Upper lobe of right lung (tissue), 1 donor: ENCODE results near the gene HAPLN1. TPM values are rescaled to one million over a fixed set of nuclear protein-coding genes. Genes with fewer than 3 reads are reported as not detected.

Source experiments
- ATAC-seq: fragments of 200-7000 bp; cut with Tn5 transposase; one replicate; pipeline ENCODE4 v1.9.1; 2020; ENCODE audit warnings: mild to moderate bottlenecking, moderate library complexity
- DNase-seq: peaks from one replicate; pipeline ENCODE4 v3.0.0-alpha.2; 2020
- H3K27ac ChIP-seq: fragments of 200-600 bp; one replicate; pipeline ENCODE4 v1.8.0; 2022
- H3K27me3 ChIP-seq: fragments of 200-600 bp; one replicate; pipeline ENCODE4 v1.8.0; 2022; ENCODE audit warnings: mild to moderate bottlenecking
- H3K36me3 ChIP-seq: fragments of 200-600 bp; one replicate; pipeline ENCODE4 v1.8.0; 2022
- H3K4me1 ChIP-seq: fragments of 200-600 bp; one replicate; pipeline ENCODE4 v1.8.0; 2022
- H3K4me3 ChIP-seq: fragments of 200-600 bp; one replicate; pipeline ENCODE4 v1.8.0; 2022; ENCODE audit warnings: mild to moderate bottlenecking
- H3K9me3 ChIP-seq: fragments of 200-600 bp; one replicate; pipeline ENCODE4 v1.8.0; 2022
- intact Hi-C: fragments of 100-400 bp; cut with DNase I; formaldehyde crosslinking; loops from one replicate; pipeline ENCODE4 v1.11.0; 2022
- total RNA-seq: library from RNA; stranded (reverse); fragmentation: NEBNext Ultra II Directional; extraction: Animal tissue kit (Norgen Biotek cat#: 25700); gene quantifications from one replicate; pipeline ENCODE4 v1.2.1, GENCODE V29; 2021
- TF ChIP-seq, protein P1 (sequence below): fragments of 200-600 bp; IDR thresholded peaks from one replicate; pipeline ENCODE4 v1.8.0; 2022; ENCODE audit warnings: antibody characterized with exemption
- donor health status: DM: no; HTN: yes; CAD: no; lungs with severe emphysema.

Gene HAPLN1
- total RNA-seq, 1 donor from 2014 or later = 0.12 TPM

DNA sequence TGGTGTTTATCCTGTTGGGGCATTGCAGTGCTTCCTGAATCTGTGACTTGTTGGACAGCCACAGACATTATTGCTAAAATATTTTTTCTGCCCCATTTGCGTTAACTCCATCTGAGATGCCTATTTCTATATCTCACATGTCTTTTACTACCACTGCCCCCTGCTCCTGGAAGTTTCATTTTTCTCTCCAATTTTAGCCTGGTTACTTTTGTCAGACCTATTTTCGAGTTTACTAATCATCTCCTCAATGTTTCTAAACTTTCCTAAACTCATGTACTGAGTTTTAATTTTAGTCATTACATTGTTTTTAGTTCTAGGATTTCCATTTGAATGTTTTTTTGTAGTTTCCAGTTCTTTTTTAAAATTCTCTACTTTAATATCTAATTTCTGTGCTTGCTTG lies 17.6 kb downstream of the HAPLN1 start:
- Histone ChIP-seq H3K4me3 (no peak overlapping the region), H3K27me3 (no peaks in the 10 kb centered on the region), H3K36me3 (no peaks in the 10 kb centered on the region), H3K27ac (no peak overlapping the region), H3K4me1 (no peaks in the 10 kb centered on the region), H3K9me3 (no peaks in the 10 kb centered on the region)
- no peak for DNase-seq
- ATAC-seq = no peak
- intact Hi-C loops = no loop called here
- TF ChIP-seq, protein P1, sequence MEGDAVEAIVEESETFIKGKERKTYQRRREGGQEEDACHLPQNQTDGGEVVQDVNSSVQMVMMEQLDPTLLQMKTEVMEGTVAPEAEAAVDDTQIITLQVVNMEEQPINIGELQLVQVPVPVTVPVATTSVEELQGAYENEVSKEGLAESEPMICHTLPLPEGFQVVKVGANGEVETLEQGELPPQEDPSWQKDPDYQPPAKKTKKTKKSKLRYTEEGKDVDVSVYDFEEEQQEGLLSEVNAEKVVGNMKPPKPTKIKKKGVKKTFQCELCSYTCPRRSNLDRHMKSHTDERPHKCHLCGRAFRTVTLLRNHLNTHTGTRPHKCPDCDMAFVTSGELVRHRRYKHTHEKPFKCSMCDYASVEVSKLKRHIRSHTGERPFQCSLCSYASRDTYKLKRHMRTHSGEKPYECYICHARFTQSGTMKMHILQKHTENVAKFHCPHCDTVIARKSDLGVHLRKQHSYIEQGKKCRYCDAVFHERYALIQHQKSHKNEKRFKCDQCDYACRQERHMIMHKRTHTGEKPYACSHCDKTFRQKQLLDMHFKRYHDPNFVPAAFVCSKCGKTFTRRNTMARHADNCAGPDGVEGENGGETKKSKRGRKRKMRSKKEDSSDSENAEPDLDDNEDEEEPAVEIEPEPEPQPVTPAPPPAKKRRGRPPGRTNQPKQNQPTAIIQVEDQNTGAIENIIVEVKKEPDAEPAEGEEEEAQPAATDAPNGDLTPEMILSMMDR = no peak

DNA sequence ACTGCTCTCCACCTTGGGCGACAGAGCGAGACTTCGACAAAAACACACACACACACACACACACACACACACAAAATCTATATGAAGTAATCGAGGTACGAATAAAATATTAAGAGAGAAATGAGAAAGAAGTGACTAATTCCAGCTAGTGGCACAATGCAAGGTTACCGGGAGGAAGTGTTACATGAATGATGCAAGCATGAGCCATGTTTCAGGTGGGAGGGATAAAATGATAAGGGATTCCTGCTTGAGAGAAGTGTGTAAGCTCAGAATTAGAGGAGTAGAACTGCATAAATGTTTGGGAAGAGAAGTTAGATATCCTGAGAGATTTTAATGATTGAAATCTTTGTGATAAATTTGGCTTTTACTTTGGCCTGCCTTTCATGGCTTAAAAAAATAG lies 18.8 kb downstream of the HAPLN1 start:
- Histone ChIP-seq H3K4me3 (no peak overlapping the region), H3K4me1 (no peaks in the 10 kb centered on the region), H3K9me3 (no peaks in the 10 kb centered on the region), H3K36me3 (no peaks in the 10 kb centered on the region), H3K27ac (no peak overlapping the region), H3K27me3 (no peaks in the 10 kb centered on the region)
- intact Hi-C loops = no loop called here
- ATAC-seq = no peak
- DNase-seq = no peak
- TF ChIP-seq, protein P1 = no peak

DNA sequence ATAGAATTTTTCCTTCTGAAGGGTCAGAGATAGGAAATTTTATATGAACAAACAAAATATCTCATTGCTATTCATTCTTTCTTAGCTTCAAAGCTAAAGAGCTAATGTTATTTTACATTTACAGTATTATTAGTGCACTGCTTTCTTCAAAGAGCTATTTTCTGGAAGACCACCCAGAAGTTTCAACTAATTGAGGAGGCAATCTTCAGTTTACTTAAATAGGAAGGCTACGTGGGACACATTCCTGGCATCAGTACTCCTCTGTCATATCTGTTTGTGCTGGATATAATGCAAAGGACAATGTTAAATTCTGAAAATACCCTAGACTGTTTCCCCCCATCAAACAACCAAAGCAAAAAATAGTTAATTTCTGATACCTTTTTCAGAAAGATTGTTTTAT lies 30.8 kb downstream of the HAPLN1 start:
- H3K9me3 ChIP-seq = no peaks in the 10 kb centered on the region
- H3K4me1 ChIP-seq = no peaks in the 10 kb centered on the region
- TF ChIP-seq, protein P1 = no peak
- ATAC-seq = no peak
- intact Hi-C loops = no loop called here
- H3K27ac ChIP-seq = no peak overlapping the region
- H3K27me3 ChIP-seq = no peaks in the 10 kb centered on the region
- no peak overlapping the region for H3K4me3 ChIP-seq
- no peak for DNase-seq
- no peaks in the 10 kb centered on the region for H3K36me3 ChIP-seq

DNA sequence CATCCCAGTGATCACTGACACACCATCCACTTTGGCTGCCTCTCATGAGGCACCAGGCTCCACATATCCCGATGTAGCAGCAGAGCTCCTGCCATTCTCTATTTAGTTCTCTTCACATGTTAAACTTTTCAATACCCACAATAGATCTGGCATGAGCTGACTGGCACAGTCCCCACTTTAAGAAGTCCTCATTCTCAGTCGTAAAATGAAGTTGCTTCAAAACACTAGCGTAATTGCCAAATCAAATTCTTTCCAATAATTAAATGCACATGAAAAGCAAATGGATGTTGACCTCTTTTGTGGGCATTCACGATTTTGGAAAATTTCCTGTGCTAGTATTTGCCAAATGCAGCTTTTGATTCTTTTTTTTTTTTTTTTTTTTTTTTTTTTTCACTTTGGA lies 32.4 kb downstream of the HAPLN1 start:
- no peaks in the 10 kb centered on the region for H3K27me3 ChIP-seq
- TF ChIP-seq, protein P1 = no peak
- no peaks in the 10 kb centered on the region for H3K4me1 ChIP-seq
- intact Hi-C loops = no loop called here
- DNase-seq (no peak), ATAC-seq (no peak)
- no peaks in the 10 kb centered on the region for H3K36me3 ChIP-seq
- H3K4me3 ChIP-seq = no peak overlapping the region
- H3K9me3 ChIP-seq = no peaks in the 10 kb centered on the region
- no peak overlapping the region for H3K27ac ChIP-seq

DNA sequence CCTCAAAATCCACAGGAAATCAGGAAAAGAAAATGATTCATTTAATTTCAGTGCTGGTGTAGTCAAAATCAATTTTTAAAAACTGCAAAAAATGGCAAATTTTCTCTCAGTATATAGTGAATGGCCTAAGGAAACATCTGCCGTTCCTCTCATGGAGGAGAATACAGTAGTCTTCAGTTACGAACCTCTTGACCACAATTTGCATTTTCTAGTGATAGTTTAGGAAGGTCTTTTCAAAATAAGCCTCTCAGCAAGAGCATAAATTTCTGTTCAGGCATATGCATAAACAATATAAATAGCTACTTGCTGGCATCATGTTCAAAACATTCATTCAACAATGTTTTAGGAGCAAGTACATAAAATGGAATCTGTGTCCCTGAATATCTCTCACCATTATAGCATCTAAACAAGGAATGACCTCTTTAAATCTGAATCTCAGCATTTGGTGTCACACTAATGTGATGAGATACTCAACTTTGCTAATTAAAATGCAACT lies 33.5 kb downstream of the HAPLN1 start:
- intact Hi-C loops = no loop called here
- no peak for DNase-seq
- no peak for ATAC-seq
- Histone ChIP-seq H3K4me1 (no peaks in the 10 kb centered on the region), H3K36me3 (no peaks in the 10 kb centered on the region), H3K27ac (no peak overlapping the region), H3K9me3 (no peaks in the 10 kb centered on the region), H3K4me3 (no peak overlapping the region), H3K27me3 (no peaks in the 10 kb centered on the region)
- TF ChIP-seq, protein P1 = no peak

DNA sequence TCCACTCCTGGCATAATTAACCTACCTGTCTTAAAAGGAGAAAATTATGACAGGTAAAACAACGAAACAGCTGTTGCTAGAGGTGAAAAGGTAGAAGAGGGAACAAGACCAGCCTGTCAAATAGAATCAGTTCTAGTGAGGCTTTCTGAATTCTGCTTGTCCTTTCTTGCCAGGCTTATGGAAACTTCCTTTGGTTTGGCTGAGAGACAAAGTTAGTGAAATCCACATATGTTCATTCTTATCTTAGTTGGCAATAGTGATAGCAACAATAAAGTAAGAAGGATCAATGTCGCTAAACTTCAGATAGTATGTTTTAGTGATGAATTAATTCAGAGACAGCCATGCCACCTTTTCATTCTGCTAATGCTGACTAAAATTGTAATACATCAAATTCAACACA lies 34.4 kb downstream of the HAPLN1 start:
- H3K27ac ChIP-seq = no peak overlapping the region
- H3K36me3 ChIP-seq = no peaks in the 10 kb centered on the region
- no peaks in the 10 kb centered on the region for H3K9me3 ChIP-seq
- intact Hi-C loops = no loop called here
- H3K4me3 ChIP-seq = no peak overlapping the region
- no peak for DNase-seq
- no peaks in the 10 kb centered on the region for H3K27me3 ChIP-seq
- no peak for ATAC-seq
- H3K4me1 ChIP-seq = no peaks in the 10 kb centered on the region
- TF ChIP-seq, protein P1 = no peak
